ENCODE results near the gene RXRG.
"Not testable (repeated sequence)": the region's sequence is repeated elsewhere in the genome, so short reads cannot be mapped to it uniquely, and the experiment has no call there.

RXRG gene

DNA sequence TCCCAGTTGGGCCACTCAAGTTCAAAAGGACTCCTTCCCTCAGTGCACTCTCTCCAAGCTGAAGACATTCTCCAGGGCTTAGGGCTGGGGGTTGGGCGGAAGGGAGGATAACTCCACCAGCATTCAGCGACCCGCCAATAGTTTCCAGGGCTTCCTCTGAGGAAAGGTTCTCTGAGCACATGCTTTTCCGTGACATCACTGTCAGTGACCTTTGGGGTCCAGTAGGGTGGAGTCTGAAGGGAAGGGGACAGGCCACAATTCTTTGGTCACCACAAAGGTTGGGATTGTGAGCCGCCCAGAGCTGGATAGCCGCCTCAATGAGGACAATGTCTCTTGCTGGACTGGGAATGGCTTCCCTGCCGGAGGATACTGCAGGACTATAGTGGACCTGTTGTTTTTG is 22.8 kb upstream of the RXRG start:
- no peak overlapping the region for H3K4me3 ChIP-seq (ENCODE audit: low read depth, low read length)
- DNase-seq (ENCODE audit: low read depth): no peak
- TF ChIP-seq, protein P1, sequence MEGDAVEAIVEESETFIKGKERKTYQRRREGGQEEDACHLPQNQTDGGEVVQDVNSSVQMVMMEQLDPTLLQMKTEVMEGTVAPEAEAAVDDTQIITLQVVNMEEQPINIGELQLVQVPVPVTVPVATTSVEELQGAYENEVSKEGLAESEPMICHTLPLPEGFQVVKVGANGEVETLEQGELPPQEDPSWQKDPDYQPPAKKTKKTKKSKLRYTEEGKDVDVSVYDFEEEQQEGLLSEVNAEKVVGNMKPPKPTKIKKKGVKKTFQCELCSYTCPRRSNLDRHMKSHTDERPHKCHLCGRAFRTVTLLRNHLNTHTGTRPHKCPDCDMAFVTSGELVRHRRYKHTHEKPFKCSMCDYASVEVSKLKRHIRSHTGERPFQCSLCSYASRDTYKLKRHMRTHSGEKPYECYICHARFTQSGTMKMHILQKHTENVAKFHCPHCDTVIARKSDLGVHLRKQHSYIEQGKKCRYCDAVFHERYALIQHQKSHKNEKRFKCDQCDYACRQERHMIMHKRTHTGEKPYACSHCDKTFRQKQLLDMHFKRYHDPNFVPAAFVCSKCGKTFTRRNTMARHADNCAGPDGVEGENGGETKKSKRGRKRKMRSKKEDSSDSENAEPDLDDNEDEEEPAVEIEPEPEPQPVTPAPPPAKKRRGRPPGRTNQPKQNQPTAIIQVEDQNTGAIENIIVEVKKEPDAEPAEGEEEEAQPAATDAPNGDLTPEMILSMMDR (IDR thresholded peaks at IDR 0.05; ENCODE audit: low read depth, low read length, missing control alignments): no peak

DNA sequence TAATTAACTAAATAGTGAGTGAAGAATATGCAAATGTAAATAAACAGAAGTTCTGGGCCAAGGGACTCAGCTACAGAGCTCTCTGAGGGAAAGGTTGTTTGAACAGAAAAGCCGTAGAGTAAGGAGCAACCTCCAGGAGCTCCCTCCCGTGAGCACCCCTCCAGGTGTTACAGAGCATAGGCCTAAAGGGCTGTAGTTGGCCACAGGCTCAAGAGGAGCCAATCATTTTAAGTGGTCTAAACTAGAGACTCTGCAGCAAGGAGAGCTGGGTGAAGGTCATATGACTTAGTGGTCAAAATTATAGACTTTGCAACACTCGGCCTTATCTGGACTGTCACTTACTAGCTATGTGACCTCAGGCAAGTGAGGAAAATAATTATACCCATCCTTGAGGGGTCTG is 19.1 kb upstream of the RXRG start:
- TF ChIP-seq, protein P1 (IDR thresholded peaks at IDR 0.05; ENCODE audit: low read depth, low read length, missing control alignments): no peak
- no peak overlapping the region for H3K4me3 ChIP-seq (ENCODE audit: low read depth, low read length)
- DNase-seq (ENCODE audit: low read depth): no peak

DNA sequence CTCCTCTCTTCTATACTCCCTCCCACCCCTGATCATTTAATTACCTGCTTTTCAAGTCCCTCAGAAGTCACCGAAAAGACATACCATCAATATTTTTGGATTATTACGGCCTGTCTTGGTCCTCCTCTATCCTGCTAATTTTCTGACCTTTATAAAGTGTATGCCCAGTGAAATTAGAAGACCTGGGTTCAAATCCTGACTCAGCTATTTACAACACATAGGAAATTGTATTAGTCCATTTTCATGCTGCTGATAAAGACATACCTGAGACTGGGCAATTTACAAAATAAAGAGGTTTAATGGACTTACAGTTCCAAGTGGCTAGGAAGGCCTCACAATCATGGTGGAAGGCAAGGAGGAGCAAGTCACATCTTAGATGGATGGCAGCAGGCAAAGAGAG is 14.8 kb upstream of the RXRG start:
- DNase-seq (ENCODE audit: low read depth): not testable (repeated sequence)

DNA sequence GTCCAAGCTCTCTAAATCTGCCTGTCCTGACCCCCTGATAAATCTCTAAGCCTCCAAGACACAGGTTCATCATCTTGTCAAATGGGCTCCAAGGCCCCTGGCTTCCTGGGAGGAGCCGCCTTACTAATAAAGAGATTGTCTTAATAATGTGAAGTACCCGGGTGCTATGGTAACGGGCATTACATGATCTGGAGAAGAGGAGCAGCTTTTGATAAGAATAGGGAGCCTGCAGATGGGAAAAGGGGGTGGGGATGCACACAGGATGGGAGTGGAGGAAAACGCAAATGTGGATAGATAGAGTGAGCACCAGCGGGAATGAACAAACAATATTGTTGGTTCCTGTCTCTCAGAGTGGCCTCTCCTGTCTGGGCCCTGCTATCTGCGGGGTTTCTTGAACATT is 11.9 kb upstream of the RXRG start:
- DNase-seq (ENCODE audit: low read depth): no peak
- TF ChIP-seq, protein P1 (IDR thresholded peaks at IDR 0.05; ENCODE audit: low read depth, low read length, missing control alignments): no peak
- H3K4me3 ChIP-seq (ENCODE audit: low read depth, low read length): no peak overlapping the region

More for the DNA sequence above, 14.8 kb upstream of the RXRG start:
- H3K4me3 ChIP-seq (ENCODE audit: low read depth, low read length): not testable (repeated sequence)

DNA sequence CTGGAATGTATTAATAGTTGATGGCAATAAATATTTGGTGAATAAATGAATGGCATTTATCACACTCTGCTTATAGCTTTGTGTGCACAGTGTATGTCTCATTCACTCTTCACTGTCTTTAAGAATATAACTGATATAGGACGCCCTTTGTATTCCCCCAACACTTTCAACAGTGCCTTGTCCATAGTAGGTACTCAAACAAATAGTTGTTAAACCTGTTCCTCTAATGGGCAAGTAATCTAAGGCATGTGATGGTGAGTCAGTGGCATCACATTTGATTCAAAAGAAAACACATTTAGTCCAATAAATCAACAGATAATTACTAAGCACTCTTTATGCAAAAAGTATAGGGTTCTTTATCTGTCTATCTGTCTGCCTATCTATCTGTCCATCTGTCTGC is 11.2 kb upstream of the RXRG start:
- H3K4me3 ChIP-seq (ENCODE audit: low read depth, low read length): no peak overlapping the region
- no peak for DNase-seq (ENCODE audit: low read depth)
- TF ChIP-seq, protein P1 (IDR thresholded peaks at IDR 0.05; ENCODE audit: low read depth, low read length, missing control alignments): no peak

DNA sequence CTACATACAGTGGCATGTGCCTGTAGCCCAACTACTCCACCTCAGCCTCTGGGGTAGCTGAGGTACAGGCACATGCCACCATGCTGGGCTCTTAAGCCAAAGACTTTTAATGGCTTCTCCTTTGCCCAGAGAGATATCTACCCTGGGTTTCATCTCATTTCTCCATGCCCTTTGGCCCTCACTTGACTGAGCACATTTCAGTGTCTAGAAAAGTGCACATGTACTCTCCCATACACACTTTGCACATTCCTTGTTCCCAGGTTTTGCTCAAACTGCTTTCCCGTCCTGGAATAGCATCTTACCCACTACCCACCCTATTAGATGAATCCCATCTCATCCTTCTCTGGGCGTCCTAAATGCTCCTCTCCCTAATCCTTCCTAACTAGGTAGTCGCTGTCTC is 10.2 kb upstream of the RXRG start:
- TF ChIP-seq, protein P1 (IDR thresholded peaks at IDR 0.05; ENCODE audit: low read depth, low read length, missing control alignments): no peak
- no peak for DNase-seq (ENCODE audit: low read depth)
- H3K4me3 ChIP-seq (ENCODE audit: low read depth, low read length): no peak overlapping the region

DNA sequence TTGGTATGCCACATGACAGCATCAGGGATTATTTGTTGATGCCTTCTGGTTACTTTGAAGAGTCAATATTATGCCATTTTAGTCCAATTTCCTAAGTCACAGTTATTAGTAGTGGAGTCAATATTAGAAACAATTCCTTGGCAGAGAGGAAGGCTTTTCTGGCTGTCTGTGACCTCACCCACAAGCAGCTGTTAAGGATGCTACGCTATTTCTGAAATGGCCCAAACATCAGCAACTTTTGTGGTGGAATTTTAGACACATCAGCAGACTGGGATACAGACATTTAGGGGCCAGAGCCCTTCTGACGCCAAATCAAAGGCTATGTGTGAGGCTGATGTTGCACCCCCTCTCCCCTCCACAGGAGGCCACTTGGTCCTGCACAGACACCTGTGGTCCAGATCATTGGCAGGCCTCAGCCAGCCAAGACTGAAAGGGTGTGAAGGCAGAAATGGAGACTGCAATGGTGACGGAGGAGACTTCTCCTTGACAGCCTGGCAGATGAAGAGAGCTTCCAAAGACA is 9.2 kb upstream of the RXRG start:
- no peak for DNase-seq (ENCODE audit: low read depth)
- TF ChIP-seq, protein P1 (IDR thresholded peaks at IDR 0.05; ENCODE audit: low read depth, low read length, missing control alignments): no peak
- H3K4me3 ChIP-seq (ENCODE audit: low read depth, low read length): no peak overlapping the region

All from GM12864 (cell line).